Neural cell (in vitro differentiated cells): Measurements from ENCODE around the gene SHISAL2B. TPM values are rescaled to one million over a fixed set of nuclear protein-coding genes. Genes with fewer than 3 reads are reported as not detected.

Source experiments
- H2AFZ ChIP-seq: fragments of 200-600, 300-800 bp; sonication (generic), shearing (Covaris generic); 2 replicates; pipeline ENCODE4 v1.6.0; 2014; ENCODE audit warnings: low read depth, mild to moderate bottlenecking, antibody characterized with exemption, low read length, moderate library complexity
- H3F3A ChIP-seq: fragments of 200-600 bp; shearing (Covaris generic); 2 replicates; pipeline ENCODE4 v1.6.1; 2016; ENCODE audit warnings: mild to moderate bottlenecking, moderate library complexity, mixed read lengths, antibody characterized with exemption, low read length; ENCODE audit not compliant: insufficient read depth, poor library complexity, severe bottlenecking
- H3K27ac ChIP-seq: fragments of 200-600, 300-800 bp; sonication (generic), shearing (Covaris generic); 2 replicates; pipeline ENCODE4 v1.5.1; 2014; ENCODE audit warnings: mild to moderate bottlenecking, low read length, moderate library complexity
- H3K27me3 ChIP-seq: fragments of 300-800, 200-600 bp; sonication (generic), shearing (Covaris generic); 2 replicates; pipeline ENCODE4 v1.6.0; 2014; ENCODE audit warnings: mild to moderate bottlenecking, low read depth, low read length, moderate library complexity; ENCODE audit not compliant: insufficient read depth
- H3K36me3 ChIP-seq: fragments of 300-800, 200-600 bp; sonication (generic), shearing (Covaris generic); 2 replicates; pipeline ENCODE4 v1.5.1; 2014; ENCODE audit warnings: mild to moderate bottlenecking, antibody characterized with exemption, low read length, moderate library complexity; ENCODE audit not compliant: insufficient read depth
- H3K4me2 ChIP-seq: fragments of 300-800, 200-600 bp; sonication (generic), shearing (Covaris generic); 2 replicates; pipeline ENCODE4 v1.6.0; 2014; ENCODE audit warnings: mild to moderate bottlenecking, low read length
- H3K4me3 ChIP-seq: fragments of 300-800, 200-600 bp; sonication (generic), shearing (Covaris generic); 2 replicates; pipeline ENCODE4 v1.5.1; 2014; ENCODE audit warnings: mild to moderate bottlenecking, low read length, moderate library complexity
- H3K79me2 ChIP-seq: fragments of 200-600 bp; shearing (Covaris generic); replicated peaks from 2 replicates; pipeline ENCODE4 v1.6.0; 2014; ENCODE audit warnings: mild to moderate bottlenecking, low read length, moderate library complexity; ENCODE audit not compliant: insufficient read depth
- H3K9ac ChIP-seq: fragments of 300-800, 200-600 bp; sonication (generic), shearing (Covaris generic); 2 replicates; pipeline ENCODE4 v1.6.1; 2016; ENCODE audit warnings: mild to moderate bottlenecking, low read length, mixed read lengths
- H3K9me2 ChIP-seq: fragments of 200-600 bp; shearing (Covaris generic); 2 replicates; pipeline ENCODE4 v1.6.1; 2016; ENCODE audit warnings: mild to moderate bottlenecking, low read length, mixed read lengths; ENCODE audit not compliant: insufficient read depth
- H3K9me3 ChIP-seq: fragments of 200-600, 300-800 bp; sonication (generic), shearing (Covaris generic); 2 replicates; pipeline ENCODE4 v1.6.1; 2016; ENCODE audit warnings: mild to moderate bottlenecking, mixed run types, low read length, moderate library complexity, mixed read lengths
- H4K20me1 ChIP-seq: fragments of 200-600 bp; shearing (Covaris generic); 2 replicates; pipeline ENCODE4 v1.6.1; 2016; ENCODE audit warnings: mild to moderate bottlenecking, mixed run types; ENCODE audit not compliant: insufficient read depth
- EP300 ChIP-seq: fragments of 450-650 bp; conservative IDR thresholded peaks from 2 replicates; pipeline ENCODE4 v1.6.1; 2014; ENCODE audit warnings: antibody characterized with exemption, mild to moderate bottlenecking, moderate library complexity; ENCODE audit not compliant: poor library complexity, severe bottlenecking
- EZH2 ChIP-seq: fragments of 200-600, 300-800 bp; shearing (Covaris generic), sonication (generic); IDR thresholded peaks from 2 replicates; pipeline ENCODE4 v1.6.1; 2014; ENCODE audit warnings: antibody characterized with exemption, low read length, borderline replicate concordance, mild to moderate bottlenecking; ENCODE audit not compliant: insufficient read depth, poor library complexity, severe bottlenecking
- MXI1 ChIP-seq: fragments of 450-650 bp; conservative IDR thresholded peaks from 2 replicates; pipeline ENCODE4 v1.6.1; 2014; ENCODE audit warnings: antibody characterized with exemption, mild to moderate bottlenecking; ENCODE audit not compliant: poor library complexity, severe bottlenecking
- POLR2AphosphoS5 ChIP-seq: IDR thresholded peaks from 2 replicates; pipeline ENCODE4 v1.6.1; 2012
- RAD21 ChIP-seq: fragments of 450-650 bp; conservative IDR thresholded peaks from 2 replicates; pipeline ENCODE4 v1.6.1; 2014; ENCODE audit warnings: antibody characterized with exemption, mild to moderate bottlenecking, moderate library complexity
- REST ChIP-seq: IDR thresholded peaks from 2 replicates; pipeline ENCODE4 v1.6.1; 2012; ENCODE audit warnings: borderline replicate concordance
- SMC3 ChIP-seq: fragments of 450-650 bp; conservative IDR thresholded peaks from 2 replicates; pipeline ENCODE4 v1.6.1; 2014; ENCODE audit warnings: antibody characterized with exemption, mild to moderate bottlenecking, moderate library complexity; ENCODE audit not compliant: poor library complexity
- TAF1 ChIP-seq: IDR thresholded peaks from 2 replicates; pipeline ENCODE4 v1.6.1; 2012; ENCODE audit warnings: low read depth
- polyA plus RNA-seq: library from polyadenylated mRNA; depleted of rRNA; stranded (reverse); fragments of >200 nt; gene quantifications from 2 replicates; pipeline ENCODE4 v1.2.3, GENCODE V29; 2014
- TF ChIP-seq, protein P1 (sequence below): fragments of 450-650 bp; IDR thresholded peaks from 2 replicates; pipeline ENCODE4 v1.5.1; 2014; ENCODE audit warnings: antibody characterized with exemption, mild to moderate bottlenecking, moderate library complexity; ENCODE audit not compliant: poor library complexity, severe bottlenecking

SHISAL2B gene
- polyA plus RNA-seq, 1 donor from 2014 or later: not detected

GRCh38 chr5:64742411-64742810 is 52.1 kb downstream of the SHISAL2B start:
- H3K9ac ChIP-seq: no peak overlapping the region
- no peaks in the 10 kb centered on the region for H3F3A ChIP-seq
- H3K27ac ChIP-seq: no peak overlapping the region
- no peaks in the 10 kb centered on the region for H3K27me3 ChIP-seq
- no peak overlapping the region for H3K4me2 ChIP-seq
- no peaks in the 10 kb centered on the region for H4K20me1 ChIP-seq
- no peak for TF ChIP-seq EP300
- TF ChIP-seq TAF1: no peak
- no peak for TF ChIP-seq SMC3
- no peak for TF ChIP-seq REST
- TF ChIP-seq, protein P1, sequence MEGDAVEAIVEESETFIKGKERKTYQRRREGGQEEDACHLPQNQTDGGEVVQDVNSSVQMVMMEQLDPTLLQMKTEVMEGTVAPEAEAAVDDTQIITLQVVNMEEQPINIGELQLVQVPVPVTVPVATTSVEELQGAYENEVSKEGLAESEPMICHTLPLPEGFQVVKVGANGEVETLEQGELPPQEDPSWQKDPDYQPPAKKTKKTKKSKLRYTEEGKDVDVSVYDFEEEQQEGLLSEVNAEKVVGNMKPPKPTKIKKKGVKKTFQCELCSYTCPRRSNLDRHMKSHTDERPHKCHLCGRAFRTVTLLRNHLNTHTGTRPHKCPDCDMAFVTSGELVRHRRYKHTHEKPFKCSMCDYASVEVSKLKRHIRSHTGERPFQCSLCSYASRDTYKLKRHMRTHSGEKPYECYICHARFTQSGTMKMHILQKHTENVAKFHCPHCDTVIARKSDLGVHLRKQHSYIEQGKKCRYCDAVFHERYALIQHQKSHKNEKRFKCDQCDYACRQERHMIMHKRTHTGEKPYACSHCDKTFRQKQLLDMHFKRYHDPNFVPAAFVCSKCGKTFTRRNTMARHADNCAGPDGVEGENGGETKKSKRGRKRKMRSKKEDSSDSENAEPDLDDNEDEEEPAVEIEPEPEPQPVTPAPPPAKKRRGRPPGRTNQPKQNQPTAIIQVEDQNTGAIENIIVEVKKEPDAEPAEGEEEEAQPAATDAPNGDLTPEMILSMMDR: no peak
- TF ChIP-seq EZH2: no peak
- no peak for TF ChIP-seq MXI1
- TF ChIP-seq RAD21: no peak
- TF ChIP-seq POLR2AphosphoS5: no peak
- H3K79me2 ChIP-seq: no peaks in the 10 kb centered on the region
- no peaks in the 10 kb centered on the region for H3K9me3 ChIP-seq
- no peak overlapping the region for H2AFZ ChIP-seq
- H3K36me3 ChIP-seq: no peaks in the 10 kb centered on the region
- H3K9me2 ChIP-seq: no peaks in the 10 kb centered on the region
- H3K4me3 ChIP-seq: no peak overlapping the region

DNA sequence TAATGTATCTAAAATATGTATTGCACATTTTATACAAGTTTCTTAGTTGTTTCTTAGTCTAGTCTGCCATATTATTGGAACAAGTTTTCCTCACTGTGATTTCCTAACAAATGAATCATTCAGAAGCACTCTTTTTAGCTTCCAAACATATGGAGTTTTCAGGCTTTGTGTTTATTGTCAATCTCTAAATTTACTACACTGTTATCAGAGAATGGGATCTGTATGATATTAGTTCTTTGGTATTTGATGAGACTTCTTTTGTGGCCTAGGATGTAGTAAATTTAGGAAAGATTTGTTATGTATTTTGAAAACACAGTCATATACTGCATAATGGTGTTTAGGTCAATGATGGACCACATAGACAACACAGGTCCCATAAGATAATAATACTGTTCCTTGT is 52.5 kb downstream of the SHISAL2B start:
- Histone ChIP-seq H3K27ac (no peak overlapping the region), H3K9ac (no peak overlapping the region), H3F3A (no peaks in the 10 kb centered on the region), H3K9me3 (no peaks in the 10 kb centered on the region), H3K4me2 (no peak overlapping the region), H3K27me3 (no peaks in the 10 kb centered on the region), H3K4me3 (no peak overlapping the region), H2AFZ (no peak overlapping the region), H3K36me3 (no peaks in the 10 kb centered on the region), H3K9me2 (no peaks in the 10 kb centered on the region), H4K20me1 (no peaks in the 10 kb centered on the region), H3K79me2 (no peaks in the 10 kb centered on the region)
- TF ChIP-seq RAD21: no peak
- TF ChIP-seq, protein P1: no peak
- no peak for TF ChIP-seq REST
- TF ChIP-seq TAF1: no peak
- TF ChIP-seq SMC3: no peak
- no peak for TF ChIP-seq EP300
- TF ChIP-seq EZH2: no peak
- TF ChIP-seq MXI1: no peak
- TF ChIP-seq POLR2AphosphoS5: no peak
